Kidney capillary endothelial cell (primary cell): ENCODE data around the gene PRLR.
"Not testable (repeated sequence)": the region's sequence is repeated elsewhere in the genome, so short reads cannot be mapped to it uniquely, and the experiment has no call there.

Experiments used
- DNase-seq: peaks from one replicate; pipeline ENCODE4 v3.0.0-alpha.2; 2018; ENCODE audit warnings: low spot score

Gene PRLR

GRCh38 chr5:35230038-35230611, at the start of gene PRLR:
Gene PRLR, minus strand, starts transcription at chr5:35230487. Its CDS starts 140,867 bp downstream, at chr5:35089620.
- no peak for DNase-seq

GRCh38 chr5:35274839-35275509, 44.7 kb upstream of the PRLR start:
- no peak for DNase-seq

GRCh38 chr5:35269006-35269405, 38.7 kb upstream of the PRLR start:
- no peak for DNase-seq

GRCh38 chr5:35266276-35266675, 36.0 kb upstream of the PRLR start:
- no peak for DNase-seq

GRCh38 chr5:35264509-35264908, 34.2 kb upstream of the PRLR start:
- DNase-seq, result no peak

- no peak for DNase-seq
Measured at GRCh38 chr5:35263266-35263877, 33.1 kb upstream of the PRLR start.

- DNase-seq, result no peak
Measured at GRCh38 chr5:35253582-35253981, 23.3 kb upstream of the PRLR start.

GRCh38 chr5:35252963-35253362, 22.7 kb upstream of the PRLR start:
- no peak for DNase-seq

- DNase-seq, result no peak
Measured at GRCh38 chr5:35248843-35249780, 18.8 kb upstream of the PRLR start.

- DNase-seq, result no peak
Measured at GRCh38 chr5:35247648-35248034, 17.4 kb upstream of the PRLR start.

- DNase-seq, result no peak
Measured at GRCh38 chr5:35246900-35247647, 16.8 kb upstream of the PRLR start.

- DNase-seq, result no peak
Measured at GRCh38 chr5:35246411-35246810, 16.1 kb upstream of the PRLR start.

GRCh38 chr5:35245371-35245770, 15.1 kb upstream of the PRLR start:
- DNase-seq, result not testable (repeated sequence)

- DNase-seq, result no peak
Measured at GRCh38 chr5:35244171-35244570, 13.9 kb upstream of the PRLR start.

GRCh38 chr5:35242702-35243258, 12.5 kb upstream of the PRLR start:
- no peak for DNase-seq

- no peak for DNase-seq
Measured at GRCh38 chr5:35240892-35241291, 10.6 kb upstream of the PRLR start.

GRCh38 chr5:35239911-35240610, 9.8 kb upstream of the PRLR start:
- no peak for DNase-seq

- no peak for DNase-seq
Measured at GRCh38 chr5:35239476-35239875, 9.2 kb upstream of the PRLR start.

GRCh38 chr5:35237580-35238376, 7.5 kb upstream of the PRLR start:
- no peak for DNase-seq

- DNase-seq, result no peak
Measured at GRCh38 chr5:35236770-35237169, 6.5 kb upstream of the PRLR start.
